GM19372 (cell line): Measurements from ENCODE around the gene XPO5.
"Not testable (repeated sequence)": the region's sequence is repeated elsewhere in the genome, so short reads cannot be mapped to it uniquely, and the experiment has no call there.

Experiments used
- ATAC-seq: cut with Tn5 transposase; IDR thresholded peaks from one replicate; pipeline ENCODE4 v1.9.1; 2021; ENCODE audit warnings: mild to moderate bottlenecking, low read depth, moderate library complexity; ENCODE audit not compliant: unreplicated experiment

Gene XPO5

DNA sequence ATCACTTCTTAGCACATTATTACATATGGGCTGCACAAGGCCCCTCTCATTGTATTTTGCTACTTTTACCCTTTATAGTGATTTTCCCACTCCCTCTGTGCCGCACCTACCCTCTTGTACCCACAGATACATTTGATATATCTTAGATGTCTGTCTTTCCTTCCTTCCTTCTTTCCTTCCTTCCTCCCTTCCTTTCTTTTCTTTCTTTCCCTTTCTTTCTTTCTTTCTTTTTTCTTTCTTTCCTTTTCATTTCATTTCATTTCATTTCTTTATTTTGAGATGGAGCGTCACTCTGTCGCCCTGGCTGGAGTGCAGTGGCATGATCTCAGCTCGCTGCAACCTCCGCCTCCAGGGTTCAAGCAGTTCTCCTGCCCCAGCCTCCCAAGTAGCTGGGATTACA is 12.4 kb upstream of the XPO5 start:
- no peak for ATAC-seq

GRCh38 chr6:43584892-43585570 is 9.2 kb upstream of the XPO5 start:
- ATAC-seq, result no peak

- ATAC-seq, result no peak
These were observed 7.1 kb upstream of the XPO5 start for GRCh38 chr6:43582911-43583310.

DNA sequence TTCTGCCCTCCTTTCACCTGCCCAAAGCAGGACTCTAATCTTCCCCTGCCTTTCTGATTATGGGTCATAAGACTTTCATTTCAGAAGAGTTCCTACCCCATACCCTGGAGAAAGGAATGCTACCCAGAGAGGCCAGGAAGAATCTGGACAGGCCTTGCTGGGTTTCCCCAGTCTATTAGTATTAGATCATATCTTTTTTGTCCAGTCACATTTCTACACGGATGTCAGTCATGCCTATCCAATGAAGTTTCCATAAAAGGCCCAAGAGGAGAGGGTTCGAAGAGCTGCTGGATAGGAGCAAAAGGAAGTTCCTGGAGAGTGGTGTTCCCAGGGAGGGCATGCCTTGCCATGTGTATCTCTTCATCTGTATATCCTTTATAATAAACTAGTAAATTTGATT is 3.3 kb upstream of the XPO5 start:
- no peak for ATAC-seq

- no peak for ATAC-seq
These were observed 2.9 kb upstream of the XPO5 start for GRCh38 chr6:43578748-43579147.

GRCh38 chr6:43575105-43575771 is 600 bp downstream of the XPO5 start:
- ATAC-seq, result no peak

- no peak for ATAC-seq
These were observed 3.8 kb downstream of the XPO5 start for GRCh38 chr6:43572015-43572414.

DNA sequence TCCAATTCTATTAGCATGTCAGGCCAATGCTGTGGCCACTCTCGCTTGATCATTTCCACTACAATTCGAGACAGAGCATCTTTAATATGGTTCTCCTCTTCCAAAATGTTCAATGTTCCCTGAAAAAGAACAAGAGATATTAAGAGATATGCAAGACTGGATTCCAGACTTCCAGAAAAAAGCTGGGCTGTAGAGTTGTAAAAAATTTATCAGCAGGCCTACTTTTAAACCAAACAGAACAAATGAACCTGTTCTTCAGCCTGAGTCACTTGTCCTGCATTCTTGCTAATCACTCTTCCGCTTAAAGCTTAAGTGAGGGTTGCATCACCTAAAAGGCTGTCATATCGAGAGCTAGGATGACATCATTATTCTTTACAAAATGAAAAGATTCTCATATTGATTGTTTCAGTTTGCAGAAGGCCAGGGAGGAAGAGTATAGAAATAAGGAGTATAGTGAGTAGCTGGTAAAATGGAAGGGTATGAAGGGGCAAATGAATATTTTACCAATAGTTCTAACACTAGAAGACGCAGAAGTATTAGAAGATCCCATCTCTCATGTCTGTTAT is 4.9 kb downstream of the XPO5 start:
- ATAC-seq, result no peak

GRCh38 chr6:43559328-43559727 is 16.5 kb downstream of the XPO5 start:
- ATAC-seq, result no peak

GRCh38 chr6:43557620-43558019 is 18.2 kb downstream of the XPO5 start:
- ATAC-seq, result not testable (repeated sequence)

- ATAC-seq, result no peak
These were observed 28.6 kb downstream of the XPO5 start for GRCh38 chr6:43547222-43547621.

DNA sequence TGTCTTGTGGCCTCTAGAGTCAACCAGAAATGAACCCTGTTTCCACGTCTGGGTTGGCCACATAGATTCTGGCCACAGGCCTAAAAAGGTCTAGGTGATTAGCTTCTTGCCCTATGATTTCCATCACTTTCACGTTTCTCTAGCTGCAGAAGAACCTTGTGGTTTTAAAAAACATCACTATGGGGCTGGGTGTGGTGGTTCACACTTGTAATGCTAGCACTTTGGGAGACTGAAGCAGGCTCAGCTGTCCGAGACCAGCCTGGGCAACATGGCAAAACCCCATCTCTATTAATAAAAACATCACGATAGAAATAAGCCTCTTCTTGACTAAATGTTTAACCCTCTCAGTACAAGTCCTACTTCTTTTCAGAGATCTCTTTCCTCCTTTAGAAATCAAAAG is 31.4 kb downstream of the XPO5 start:
- no peak for ATAC-seq

DNA sequence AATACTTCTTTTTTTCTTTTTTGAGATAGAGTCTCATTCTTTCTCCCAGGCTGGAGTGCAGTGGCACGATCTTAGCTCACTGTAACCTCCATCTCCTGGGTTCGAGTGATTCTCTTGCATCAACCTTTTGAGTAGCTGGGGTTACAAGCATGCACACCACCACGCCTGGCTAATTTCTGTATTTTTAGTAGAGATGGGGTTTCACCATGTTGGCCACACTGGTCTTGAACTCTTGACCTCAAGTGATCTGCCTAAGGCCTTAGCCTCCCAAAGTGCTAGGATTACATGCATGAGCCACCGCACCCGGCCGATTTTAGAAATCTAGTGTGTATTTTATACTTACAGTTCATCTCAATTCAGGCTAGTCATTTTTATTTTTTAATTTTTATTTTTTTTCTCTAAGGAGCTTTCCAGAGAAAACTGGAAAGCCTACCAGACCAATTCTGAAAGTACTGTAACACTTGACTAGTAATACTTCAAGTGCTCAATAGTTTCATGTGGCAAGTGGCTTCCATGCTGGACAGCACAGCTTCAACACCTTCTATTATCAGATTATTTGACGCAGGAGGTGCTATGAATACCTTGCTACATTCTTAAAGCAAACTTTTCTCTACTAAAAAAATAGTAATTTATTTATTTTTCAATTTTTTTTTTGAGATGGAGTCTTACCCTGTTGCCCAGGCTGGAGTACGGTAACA is 33.9 kb downstream of the XPO5 start:
- ATAC-seq, result no peak

DNA sequence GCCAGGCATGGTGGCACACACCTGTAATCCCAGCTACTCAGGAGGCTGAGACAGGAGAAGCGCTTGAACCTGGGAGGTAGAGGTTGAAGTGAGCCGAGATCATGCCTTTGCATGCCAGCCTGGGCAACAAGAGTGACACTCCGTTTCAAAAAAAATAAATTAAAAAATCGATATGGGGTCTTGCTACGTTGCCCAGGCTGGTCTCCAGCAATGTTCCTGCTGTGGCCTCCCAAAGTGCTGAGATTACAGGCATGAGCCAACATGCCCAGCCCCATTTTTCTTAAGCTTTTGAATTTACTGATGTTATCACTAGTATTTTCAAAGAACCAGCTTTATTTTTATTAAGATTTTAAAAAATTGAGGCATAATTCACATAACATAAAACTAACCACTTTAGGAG is 35.3 kb downstream of the XPO5 start:
- ATAC-seq, result no peak

DNA sequence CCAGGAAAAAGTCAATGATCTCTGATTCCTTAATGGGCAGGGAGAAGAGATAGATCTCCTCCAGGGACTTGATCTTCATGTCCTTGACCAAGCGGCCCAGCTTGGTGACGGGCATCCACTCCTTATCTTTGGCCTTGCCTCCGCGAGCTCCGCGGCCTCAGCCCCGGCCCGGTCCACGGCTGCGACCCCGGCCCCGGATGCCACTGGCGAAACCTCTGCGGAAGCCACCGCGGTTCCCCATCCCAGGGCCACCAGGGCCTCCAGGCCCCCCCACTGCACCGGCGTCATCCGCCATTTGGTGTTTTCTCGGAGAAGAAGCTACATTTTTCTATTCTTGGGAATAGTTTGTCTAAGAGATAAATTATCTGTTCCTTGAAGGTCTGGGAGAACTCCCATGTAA is 36.4 kb downstream of the XPO5 start:
- not testable (repeated sequence) for ATAC-seq

DNA sequence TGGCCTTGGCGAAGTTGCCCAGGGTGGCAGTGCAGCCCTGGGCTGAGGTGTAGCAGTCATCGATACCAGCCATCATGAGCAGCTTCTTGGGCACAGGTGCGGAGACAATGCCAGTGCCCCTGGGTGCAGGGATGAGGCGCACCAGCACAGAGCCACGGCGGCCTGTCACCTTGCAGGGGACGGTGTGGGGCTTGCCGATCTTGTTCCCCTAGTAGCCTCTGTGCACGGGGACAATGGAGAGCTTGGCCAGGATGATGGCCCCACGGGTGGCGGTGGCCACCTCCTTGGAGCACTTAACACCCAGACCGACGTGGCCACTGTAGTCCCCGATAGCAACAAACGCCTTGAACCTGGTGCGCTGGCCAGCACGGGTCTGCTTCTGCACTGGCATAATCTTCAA is 36.9 kb downstream of the XPO5 start:
- not testable (repeated sequence) for ATAC-seq

- ATAC-seq, result no peak
These were observed 43.6 kb downstream of the XPO5 start for GRCh38 chr6:43532201-43532600.

DNA sequence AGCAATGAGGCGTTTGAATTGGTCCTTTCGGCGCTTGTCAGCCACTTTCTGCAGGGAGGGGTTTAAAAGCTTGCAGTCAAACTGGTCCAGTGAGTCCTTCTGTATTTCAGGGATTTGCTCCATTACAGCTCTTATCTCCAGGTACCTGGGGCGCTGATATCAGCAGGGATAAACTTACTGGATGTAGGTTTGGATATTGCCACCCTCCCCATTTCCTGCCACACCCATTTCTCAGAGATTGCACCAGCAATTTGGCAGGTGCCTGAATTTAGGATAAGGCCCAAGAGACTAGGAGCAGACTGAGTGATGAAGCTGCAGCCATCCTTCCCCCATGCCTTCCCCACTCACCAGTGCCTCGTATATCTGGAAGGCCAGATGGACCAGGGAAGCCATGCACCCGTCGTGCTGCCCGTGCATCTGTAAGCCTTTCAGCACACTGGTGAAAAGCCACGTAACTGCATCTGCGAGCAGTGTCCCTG is 51.3 kb downstream of the XPO5 start:
- no peak for ATAC-seq

DNA sequence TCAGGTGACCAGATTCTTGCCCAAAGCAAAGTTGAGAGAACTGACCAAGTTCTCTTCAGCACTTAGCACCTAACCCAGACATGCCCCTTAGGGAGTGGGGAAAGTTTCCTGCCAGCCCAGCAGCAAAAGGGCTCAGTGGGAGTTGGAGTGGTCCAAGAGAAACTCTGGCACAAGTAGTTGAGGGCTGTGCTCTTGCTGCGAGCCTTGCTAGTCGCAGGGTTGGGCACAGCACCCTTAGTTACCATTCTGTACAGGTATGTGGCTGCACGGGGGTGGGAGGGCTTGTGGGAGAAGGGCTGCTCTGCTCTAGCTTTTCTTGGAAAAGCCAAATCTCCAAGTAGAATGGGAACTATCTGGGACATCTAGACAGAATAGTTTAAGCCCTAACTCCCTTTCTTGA is 52.6 kb downstream of the XPO5 start:
- ATAC-seq, result no peak

- no peak for ATAC-seq
These were observed 53.1 kb downstream of the XPO5 start for GRCh38 chr6:43522547-43523261.

DNA sequence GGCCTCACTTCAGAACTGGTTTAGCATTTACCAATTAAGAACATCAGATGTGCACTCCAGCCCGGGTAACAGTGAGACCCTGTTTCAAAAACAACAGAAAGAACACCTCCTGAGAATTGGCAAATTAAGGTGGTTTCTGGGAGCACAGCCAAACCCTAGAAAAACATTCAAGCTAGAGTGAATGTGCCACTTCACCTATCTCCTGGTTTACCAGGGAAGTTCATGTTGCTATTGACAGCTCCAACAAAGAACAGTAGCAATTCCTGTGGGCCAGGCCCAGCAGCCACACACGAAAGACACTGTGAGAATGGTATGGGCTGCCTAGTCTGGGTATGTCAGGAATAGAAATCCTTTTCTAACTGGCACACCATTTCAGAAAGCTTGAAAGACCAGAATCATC is 54.0 kb downstream of the XPO5 start:
- ATAC-seq, result no peak
